Uterus (tissue), 4 donors: ENCODE measurements around the gene MYL12B. TPM values are rescaled to one million over a fixed set of nuclear protein-coding genes. Genes with fewer than 3 reads are reported as not detected.

Experiments
- DNase-seq, 2 donors: peaks; one replicate each; pipeline ENCODE4 v3.0.0-alpha.2; 2019 to 2020
- H3K27ac ChIP-seq, 2 donors: fragments of 200-600 bp; sonication (generic); 1 replicate in 1 of 2; 2 replicates in 1 of 2; pipeline ENCODE4 v1.5.1; 2016 to 2018
- H3K27me3 ChIP-seq, 2 donors: fragments of 200-600 bp; sonication (generic); one replicate each; pipeline ENCODE4 v1.5.1; 2018 to 2019; ENCODE audit warnings: control low read depth in 1 of 2
- H3K36me3 ChIP-seq, 2 donors: fragments of 200-600 bp; sonication (generic); one replicate each; pipeline ENCODE4 v1.5.1; 2019; ENCODE audit warnings: control low read depth in 1 of 2
- H3K4me1 ChIP-seq, 2 donors: fragments of 200-600 bp; sonication (generic); one replicate each; pipeline ENCODE4 v1.5.1; 2018 to 2019; ENCODE audit warnings: control low read depth in 1 of 2
- H3K4me3 ChIP-seq, 2 donors: fragments of 200-600 bp; sonication (generic); 1 replicate in 1 of 2; 2 replicates in 1 of 2; pipeline ENCODE4 v1.5.1; 2018 to 2019; ENCODE audit warnings: mild to moderate bottlenecking in 1 of 2
- H3K9me3 ChIP-seq, 2 donors: fragments of 200-600 bp; sonication (generic); one replicate each; pipeline ENCODE4 v1.5.1; 2019; ENCODE audit warnings: control low read depth in 1 of 2
- CTCF ChIP-seq, 4 experiments: fragments of 200-600 bp in 2 of 4; fragments of 450-650 bp in 2 of 4; sonication (generic) in 2 of 4; IDR thresholded peaks; one replicate each; pipeline ENCODE4 v1.5.1; 2016 to 2019; ENCODE audit warnings: antibody characterized with exemption in 4 of 4, mild to moderate bottlenecking in 2 of 4, moderate library complexity in 1 of 4
- POLR2A ChIP-seq, 2 donors: fragments of 450-650 bp; IDR thresholded peaks; one replicate each; pipeline ENCODE4 v1.6.1; 2016; ENCODE audit warnings: antibody characterized with exemption in 2 of 2, mild to moderate bottlenecking in 1 of 2, moderate library complexity in 1 of 2
- intact Hi-C: fragments of 100-400 bp; cut with DNase I; formaldehyde crosslinking; loops from one replicate; pipeline ENCODE4 v1.15.1; 2023; ENCODE audit warnings: low total_unique reads
- total RNA-seq, 4 donors: library from RNA; depleted of rRNA in 3 of 4; stranded (reverse); fragments of >200 nt in 3 of 4; gene quantifications; one replicate each; pipeline versions ENCODE4 v1.1.0 to v1.2.4, GENCODE V29; 2014 to 2023
- donor health status: DM: yes; HTN: yes; CAD: no.

MYL12B gene
- total RNA-seq, 4 donors from 2014 or later, result 236 to 387 (median 305) TPM

- Histone ChIP-seq H3K36me3 (no peaks in the 10 kb centered on the region), H3K4me1 (peaks cover 0 to 4% of the 10 kb centered on the region in 2 donors), H3K4me3 (no peak overlapping the region), H3K27me3 (no peaks in the 10 kb centered on the region), H3K27ac (no peak overlapping the region), H3K9me3 (no peaks in the 10 kb centered on the region)
- TF ChIP-seq CTCF (IDR thresholded peaks at IDR 0.05) (no peak), POLR2A (IDR thresholded peaks at IDR 0.05) (no peak)
- intact Hi-C loops, result no loop called here
- DNase-seq, result no peak
Measured at GRCh38 chr18:3221496-3221895, 40.4 kb upstream of the MYL12B start.

- no peak for DNase-seq
- Histone ChIP-seq H3K4me3 (no peak overlapping the region), H3K9me3 (no peaks in the 10 kb centered on the region), H3K4me1 (no peaks in the 10 kb centered on the region), H3K27ac (no peak overlapping the region), H3K27me3 (no peaks in the 10 kb centered on the region), H3K36me3 (no peaks in the 10 kb centered on the region)
- no peak for TF ChIP-seq POLR2A (IDR thresholded peaks at IDR 0.05)
- no peak for TF ChIP-seq CTCF (IDR thresholded peaks at IDR 0.05)
- intact Hi-C loops, result no loop called here
Measured at GRCh38 chr18:3223356-3223755, 38.6 kb upstream of the MYL12B start.

GRCh38 chr18:3224223-3224622, 37.7 kb upstream of the MYL12B start:
- no peak overlapping the region for H3K27ac ChIP-seq
- TF ChIP-seq CTCF (IDR thresholded peaks at IDR 0.05) (no peak), POLR2A (IDR thresholded peaks at IDR 0.05) (no peak)
- DNase-seq, result no peak
- H3K27me3 ChIP-seq, result no peaks in the 10 kb centered on the region
- H3K36me3 ChIP-seq, result no peaks in the 10 kb centered on the region
- no peaks in the 10 kb centered on the region for H3K4me1 ChIP-seq
- H3K9me3 ChIP-seq, result no peaks in the 10 kb centered on the region
- intact Hi-C loops, result no loop called here
- no peak overlapping the region for H3K4me3 ChIP-seq

GRCh38 chr18:3225588-3225987, 36.3 kb upstream of the MYL12B start:
- Histone ChIP-seq H3K27ac (no peak overlapping the region), H3K4me3 (no peak overlapping the region), H3K9me3 (no peaks in the 10 kb centered on the region), H3K36me3 (no peaks in the 10 kb centered on the region), H3K27me3 (no peaks in the 10 kb centered on the region), H3K4me1 (no peaks in the 10 kb centered on the region)
- no peak for DNase-seq
- intact Hi-C loops, result no loop called here
- TF ChIP-seq POLR2A (IDR thresholded peaks at IDR 0.05) (no peak), CTCF (IDR thresholded peaks at IDR 0.05) (no peak)

GRCh38 chr18:3226048-3226447, 35.9 kb upstream of the MYL12B start:
- H3K4me1 ChIP-seq, result no peaks in the 10 kb centered on the region
- no peak overlapping the region for H3K27ac ChIP-seq
- H3K4me3 ChIP-seq, result no peak overlapping the region
- H3K27me3 ChIP-seq, result no peaks in the 10 kb centered on the region
- DNase-seq, result no peak
- TF ChIP-seq CTCF (IDR thresholded peaks at IDR 0.05), result no peak
- no peak for TF ChIP-seq POLR2A (IDR thresholded peaks at IDR 0.05)
- H3K9me3 ChIP-seq, result no peaks in the 10 kb centered on the region
- intact Hi-C loops, result no loop called here
- no peaks in the 10 kb centered on the region for H3K36me3 ChIP-seq
